CD1c-positive myeloid dendritic cell (primary cell): ENCODE results near the gene PKHD1.
"Not testable (repeated sequence)": the region's sequence is repeated elsewhere in the genome, so short reads cannot be mapped to it uniquely, and the experiment has no call there.

Experiments used
- DNase-seq: peaks from one replicate; pipeline ENCODE4 v3.0.0-alpha.2; 2016; ENCODE audit errors: extremely low spot score

The PKHD1 gene

GRCh38 chr6:51856508-51856907, 230.9 kb downstream of the PKHD1 start:
- DNase-seq: no peak

- peak; percentile 57 for DNase-seq
Measured at GRCh38 chr6:51855310-51856082, 231.9 kb downstream of the PKHD1 start.

- no peak for DNase-seq
Measured at GRCh38 chr6:51854876-51855275, 232.5 kb downstream of the PKHD1 start.

- no peak for DNase-seq
Measured at GRCh38 chr6:51854347-51854746, 233.1 kb downstream of the PKHD1 start.

- DNase-seq: not testable (repeated sequence)
Measured at GRCh38 chr6:51853109-51853508, 234.3 kb downstream of the PKHD1 start.

- DNase-seq: no peak
Measured at GRCh38 chr6:51846531-51846930, 240.9 kb downstream of the PKHD1 start.

GRCh38 chr6:51844336-51844735, 243.1 kb downstream of the PKHD1 start:
- no peak for DNase-seq

- no peak for DNase-seq
Measured at GRCh38 chr6:51843456-51844056, 243.9 kb downstream of the PKHD1 start.

GRCh38 chr6:51842804-51843378, 244.5 kb downstream of the PKHD1 start:
- no peak for DNase-seq

- DNase-seq: no peak
Measured at GRCh38 chr6:51842061-51842803, 245.2 kb downstream of the PKHD1 start.

GRCh38 chr6:51841626-51842025, 245.8 kb downstream of the PKHD1 start:
- no peak for DNase-seq

- DNase-seq: no peak
Measured at GRCh38 chr6:51839726-51840374, 247.6 kb downstream of the PKHD1 start.

- DNase-seq: no peak
Measured at GRCh38 chr6:51830666-51831065, 256.7 kb downstream of the PKHD1 start.

GRCh38 chr6:51827580-51827979, 259.8 kb downstream of the PKHD1 start:
- no peak for DNase-seq

- DNase-seq: no peak
Measured at GRCh38 chr6:51824940-51825339, 262.5 kb downstream of the PKHD1 start.

- DNase-seq: no peak
Measured at GRCh38 chr6:51820555-51820954, 266.9 kb downstream of the PKHD1 start.

- no peak for DNase-seq
Measured at GRCh38 chr6:51818520-51819022, 268.8 kb downstream of the PKHD1 start.

- DNase-seq: no peak
Measured at GRCh38 chr6:51817832-51818231, 269.6 kb downstream of the PKHD1 start.

- DNase-seq: no peak
Measured at GRCh38 chr6:51814418-51814817, 273.0 kb downstream of the PKHD1 start.

- DNase-seq: no peak
Measured at GRCh38 chr6:51813904-51814303, 273.5 kb downstream of the PKHD1 start.

GRCh38 chr6:51812231-51812630, 275.2 kb downstream of the PKHD1 start:
- no peak for DNase-seq

- DNase-seq: no peak
Measured at GRCh38 chr6:51805517-51805916, 281.9 kb downstream of the PKHD1 start.
